ENCODE data around the gene PGM5.

Gene PGM5

GRCh38 chr9:68472119-68472518 lies 115.7 kb downstream of the PGM5 start:
- no peak for DNase-seq (ENCODE audit: low read depth, low spot score)
- H3K4me1 ChIP-seq (ENCODE audit: insufficient read depth, insufficient read length) = no peaks in the 10 kb centered on the region
- no peak for TF ChIP-seq ZNF274 (IDR thresholded peaks at IDR 0.05; ENCODE audit: low read depth, low read length)
- no peak for TF ChIP-seq YY1 (IDR thresholded peaks at IDR 0.05; ENCODE audit: insufficient read depth, insufficient read length)
- TF ChIP-seq SUZ12 (IDR thresholded peaks at IDR 0.05; ENCODE audit: extremely low read depth, insufficient read depth, insufficient read length) = no peak
- no peaks in the 10 kb centered on the region for H3K36me3 ChIP-seq (ENCODE audit: insufficient read depth, insufficient read length, low read length)
- H3K4me3 ChIP-seq (ENCODE audit: insufficient read length, low read depth) = no peak overlapping the region
- H3K9me3 ChIP-seq (ENCODE audit: insufficient read depth, low read length) = no peaks in the 10 kb centered on the region
- no peak overlapping the region for H3K9ac ChIP-seq (ENCODE audit: insufficient read length, low read depth)
- no peaks in the 10 kb centered on the region for H3K27me3 ChIP-seq (ENCODE audit: insufficient read depth, insufficient read length)

DNA sequence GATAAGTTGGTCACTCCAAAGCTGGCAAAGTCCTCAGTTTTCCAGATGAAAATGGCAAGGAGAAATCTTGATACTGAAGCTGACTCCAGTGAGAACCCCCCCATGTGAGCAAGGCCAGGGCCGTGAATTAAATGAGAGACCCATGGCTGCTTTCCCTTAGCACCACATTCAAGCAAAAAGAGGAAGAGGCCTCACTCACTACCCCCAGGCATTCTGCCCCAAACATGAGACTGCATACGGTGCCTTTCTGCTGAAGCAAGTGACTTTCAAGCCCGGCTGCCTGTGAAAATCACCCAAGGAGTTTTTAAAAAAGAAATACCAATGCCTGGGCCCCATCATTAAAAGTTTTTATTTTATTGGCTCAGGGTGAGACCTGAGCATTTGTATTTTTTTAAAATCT lies 117.4 kb downstream of the PGM5 start:
- Histone ChIP-seq H3K4me1 (ENCODE audit: insufficient read depth, insufficient read length) (no peaks in the 10 kb centered on the region), H3K9ac (ENCODE audit: insufficient read length, low read depth) (no peak overlapping the region), H3K36me3 (ENCODE audit: insufficient read depth, insufficient read length, low read length) (no peaks in the 10 kb centered on the region), H3K27me3 (ENCODE audit: insufficient read depth, insufficient read length) (peaks cover 2% of the 10 kb centered on the region), H3K9me3 (ENCODE audit: insufficient read depth, low read length) (no peaks in the 10 kb centered on the region), H3K4me3 (ENCODE audit: insufficient read length, low read depth) (no peak overlapping the region)
- no peak for TF ChIP-seq YY1 (IDR thresholded peaks at IDR 0.05; ENCODE audit: insufficient read depth, insufficient read length)
- TF ChIP-seq SUZ12 (IDR thresholded peaks at IDR 0.05; ENCODE audit: extremely low read depth, insufficient read depth, insufficient read length) = no peak
- no peak for TF ChIP-seq ZNF274 (IDR thresholded peaks at IDR 0.05; ENCODE audit: low read depth, low read length)
- DNase-seq (ENCODE audit: low read depth, low spot score) = no peak

- TF ChIP-seq SUZ12 (IDR thresholded peaks at IDR 0.05; ENCODE audit: extremely low read depth, insufficient read depth, insufficient read length) (no peak), ZNF274 (IDR thresholded peaks at IDR 0.05; ENCODE audit: low read depth, low read length) (no peak), YY1 (IDR thresholded peaks at IDR 0.05; ENCODE audit: insufficient read depth, insufficient read length) (no peak)
- Histone ChIP-seq H3K27me3 (ENCODE audit: insufficient read depth, insufficient read length) (peaks cover 2% of the 10 kb centered on the region), H3K36me3 (ENCODE audit: insufficient read depth, insufficient read length, low read length) (no peaks in the 10 kb centered on the region), H3K9me3 (ENCODE audit: insufficient read depth, low read length) (no peaks in the 10 kb centered on the region), H3K9ac (ENCODE audit: insufficient read length, low read depth) (no peak overlapping the region), H3K4me3 (ENCODE audit: insufficient read length, low read depth) (no peak overlapping the region), H3K4me1 (ENCODE audit: insufficient read depth, insufficient read length) (no peaks in the 10 kb centered on the region)
- DNase-seq (ENCODE audit: low read depth, low spot score) = no peak
These were observed 120.0 kb downstream of the PGM5 start for GRCh38 chr9:68476422-68476821.

GRCh38 chr9:68476847-68477246 lies 120.4 kb downstream of the PGM5 start:
- TF ChIP-seq ZNF274 (IDR thresholded peaks at IDR 0.05; ENCODE audit: low read depth, low read length) (no peak), YY1 (IDR thresholded peaks at IDR 0.05; ENCODE audit: insufficient read depth, insufficient read length) (no peak), SUZ12 (IDR thresholded peaks at IDR 0.05; ENCODE audit: extremely low read depth, insufficient read depth, insufficient read length) (no peak)
- Histone ChIP-seq H3K27me3 (ENCODE audit: insufficient read depth, insufficient read length) (peaks cover 2% of the 10 kb centered on the region), H3K9me3 (ENCODE audit: insufficient read depth, low read length) (no peaks in the 10 kb centered on the region), H3K9ac (ENCODE audit: insufficient read length, low read depth) (no peak overlapping the region), H3K36me3 (ENCODE audit: insufficient read depth, insufficient read length, low read length) (no peaks in the 10 kb centered on the region), H3K4me1 (ENCODE audit: insufficient read depth, insufficient read length) (no peaks in the 10 kb centered on the region), H3K4me3 (ENCODE audit: insufficient read length, low read depth) (no peak overlapping the region)
- no peak for DNase-seq (ENCODE audit: low read depth, low spot score)

GRCh38 chr9:68480807-68481206 lies 124.4 kb downstream of the PGM5 start:
- H3K9ac ChIP-seq (ENCODE audit: insufficient read length, low read depth) = no peak overlapping the region
- DNase-seq (ENCODE audit: low read depth, low spot score) = no peak
- TF ChIP-seq ZNF274 (IDR thresholded peaks at IDR 0.05; ENCODE audit: low read depth, low read length) = no peak
- TF ChIP-seq YY1 (IDR thresholded peaks at IDR 0.05; ENCODE audit: insufficient read depth, insufficient read length) = no peak
- no peak for TF ChIP-seq SUZ12 (IDR thresholded peaks at IDR 0.05; ENCODE audit: extremely low read depth, insufficient read depth, insufficient read length)
- no peaks in the 10 kb centered on the region for H3K36me3 ChIP-seq (ENCODE audit: insufficient read depth, insufficient read length, low read length)
- peaks cover 9% of the 10 kb centered on the region for H3K9me3 ChIP-seq (ENCODE audit: insufficient read depth, low read length)
- H3K4me1 ChIP-seq (ENCODE audit: insufficient read depth, insufficient read length) = no peaks in the 10 kb centered on the region
- H3K4me3 ChIP-seq (ENCODE audit: insufficient read length, low read depth) = no peak overlapping the region
- peaks cover 2% of the 10 kb centered on the region for H3K27me3 ChIP-seq (ENCODE audit: insufficient read depth, insufficient read length)

GRCh38 chr9:68482548-68482947 lies 126.1 kb downstream of the PGM5 start:
- no peak overlapping the region for H3K4me3 ChIP-seq (ENCODE audit: insufficient read length, low read depth)
- no peaks in the 10 kb centered on the region for H3K4me1 ChIP-seq (ENCODE audit: insufficient read depth, insufficient read length)
- no peaks in the 10 kb centered on the region for H3K36me3 ChIP-seq (ENCODE audit: insufficient read depth, insufficient read length, low read length)
- TF ChIP-seq ZNF274 (IDR thresholded peaks at IDR 0.05; ENCODE audit: low read depth, low read length) = no peak
- TF ChIP-seq SUZ12 (IDR thresholded peaks at IDR 0.05; ENCODE audit: extremely low read depth, insufficient read depth, insufficient read length) = no peak
- TF ChIP-seq YY1 (IDR thresholded peaks at IDR 0.05; ENCODE audit: insufficient read depth, insufficient read length) = no peak
- peaks cover 24% of the 10 kb centered on the region for H3K9me3 ChIP-seq (ENCODE audit: insufficient read depth, low read length)
- no peak overlapping the region for H3K9ac ChIP-seq (ENCODE audit: insufficient read length, low read depth)
- peaks cover 2% of the 10 kb centered on the region for H3K27me3 ChIP-seq (ENCODE audit: insufficient read depth, insufficient read length)
- DNase-seq (ENCODE audit: low read depth, low spot score) = no peak

- TF ChIP-seq SUZ12 (IDR thresholded peaks at IDR 0.05; ENCODE audit: extremely low read depth, insufficient read depth, insufficient read length) (no peak), ZNF274 (IDR thresholded peaks at IDR 0.05; ENCODE audit: low read depth, low read length) (no peak), YY1 (IDR thresholded peaks at IDR 0.05; ENCODE audit: insufficient read depth, insufficient read length) (no peak)
- Histone ChIP-seq H3K9me3 (ENCODE audit: insufficient read depth, low read length) (peaks cover 24% of the 10 kb centered on the region), H3K4me1 (ENCODE audit: insufficient read depth, insufficient read length) (no peaks in the 10 kb centered on the region), H3K27me3 (ENCODE audit: insufficient read depth, insufficient read length) (peaks cover 3% of the 10 kb centered on the region), H3K9ac (ENCODE audit: insufficient read length, low read depth) (no peak overlapping the region), H3K36me3 (ENCODE audit: insufficient read depth, insufficient read length, low read length) (no peaks in the 10 kb centered on the region), H3K4me3 (ENCODE audit: insufficient read length, low read depth) (no peak overlapping the region)
- no peak for DNase-seq (ENCODE audit: low read depth, low spot score)
These were observed 131.7 kb downstream of the PGM5 start for GRCh38 chr9:68488126-68488525.
